ENCODE measurements around the gene GRIN1. TPM values are rescaled to one million over a fixed set of nuclear protein-coding genes. Genes with fewer than 3 reads are reported as not detected.

The GRIN1 gene
- total and polyA plus RNA-seq, 2 of the 8 experiments (the other 6 are each of a cell fraction or from before 2014, with no cell fraction given), result 0.48 to 2.1 TPM

DNA sequence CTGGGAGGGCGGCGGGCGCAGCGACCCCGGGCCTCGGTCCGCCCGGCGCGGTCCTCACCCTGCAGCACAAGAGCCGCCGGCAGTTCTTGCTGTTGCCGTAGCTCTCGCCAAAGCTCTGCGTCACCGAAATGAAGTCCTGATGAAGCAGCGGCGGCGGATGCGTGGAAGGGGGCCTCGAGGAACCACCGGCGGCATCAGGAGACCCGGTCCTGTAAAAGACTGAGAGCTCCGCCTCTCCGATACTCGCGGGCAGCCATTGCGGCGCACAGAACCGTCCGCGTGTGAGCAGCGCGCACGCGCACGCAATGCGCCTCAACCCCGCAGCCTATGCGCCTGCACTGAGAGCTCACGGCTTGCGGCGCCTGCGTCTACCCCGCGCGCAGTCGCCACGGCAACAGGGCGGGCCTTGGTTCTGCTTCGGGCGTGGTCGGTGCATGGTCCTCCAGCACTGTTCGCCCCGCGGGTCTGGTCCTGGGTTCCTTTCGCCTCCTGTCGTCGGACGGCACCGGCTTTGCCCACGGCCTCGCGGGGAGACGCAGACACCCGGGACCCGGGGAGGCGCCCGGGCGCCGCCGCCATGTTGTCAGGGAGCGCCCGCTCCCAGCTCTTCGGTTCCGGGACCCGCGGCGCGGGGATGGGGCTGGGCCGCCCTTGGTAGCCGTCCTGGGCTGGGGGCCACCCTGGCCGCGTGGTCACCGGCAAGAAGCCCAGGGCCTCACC is 9.3 kb upstream of the GRIN1 start:
- FAIRE-seq (no peak), DNase-seq (ENCODE audit: low read depth in 1 of 2, low spot score in 2 of 2) (peak; percentile 58 to 90)
- peak overlapping the region; percentile 60; the same call in 1 of the 2 replicates for H2AFZ ChIP-seq (ENCODE audit: low read length)
- peak overlapping the region; percentile 56 to 72 (median 68); a peak in 6 of 7 replicates for H3K9ac ChIP-seq (replicated peaks in 1 of 4; ENCODE audit: extremely low read depth in 1 of 4, low read depth in 3 of 4, low read length in 3 of 4)
- H3K4me1 ChIP-seq (replicated peaks in 1 of 4; ENCODE audit: control insufficient read depth in 3 of 4, insufficient read depth in 4 of 4, low read length in 3 of 4), result peaks cover 0 to 11% (median 5%) of the 10 kb centered on the region in 4 experiments; a peak in 4 of 7 replicates
- H3K18ac ChIP-seq (ENCODE audit: extremely low read depth, low read length), result peak overlapping the region; percentile 62
- no peak overlapping the region for H2BK12ac ChIP-seq (ENCODE audit: low read depth, low read length)
- no peak overlapping the region for H3K4ac ChIP-seq (replicated peaks; ENCODE audit: insufficient read length, low read depth, low read length)
- peak overlapping the region; percentile 70 to 97 for H3K4me2 ChIP-seq (ENCODE audit: insufficient read depth in 1 of 2, low read depth in 2 of 2, low read length in 2 of 2)
- H3K4me3 ChIP-seq (ENCODE audit: extremely low read depth in 1 of 4, insufficient read depth in 2 of 4, low read depth in 3 of 4, low read length in 4 of 4), result peak overlapping the region; percentile 70 to 83 (median 77)
- H2BK120ac ChIP-seq (replicated peaks; ENCODE audit: low read depth, low read length), result no peak overlapping the region
- H2BK20ac ChIP-seq (ENCODE audit: low read length), result no peak overlapping the region
- H4K20me1 ChIP-seq (replicated peaks in 1 of 2; ENCODE audit: control insufficient read depth in 1 of 2, insufficient read depth in 2 of 2, low read length in 2 of 2), result no peaks in the 10 kb centered on the region
- H3K27me3 ChIP-seq (replicated peaks in 1 of 4; ENCODE audit: control insufficient read depth in 3 of 4, extremely low read depth in 1 of 4, insufficient read depth in 3 of 4, low read length in 3 of 4), result peaks cover 0 to 6% (median 4%) of the 10 kb centered on the region in 4 experiments; a peak in 4 of 7 replicates
- ChIA-PET POLR2A (ENCODE audit: partially characterized antibody) (interaction anchor here (0.7 to 2.4 kb wide), 20 partner anchors 8 to 136 kb away, joined by 3 to 14 read pairs (median 4); partner anchors contain the start of genes GRIN1, LRRC26, SSNA1 and TPRN), CTCF (ENCODE audit: partially characterized antibody) (interaction anchor here (0.7 to 2.6 kb wide), 18 partner anchors 9 to 182 kb away, joined by 3 to 13 read pairs (median 3); partner anchors contain the start of genes GRIN1 and TMEM210)
- no peak overlapping the region for H3K14ac ChIP-seq (ENCODE audit: insufficient read length)
- H4K8ac ChIP-seq (ENCODE audit: extremely low read depth, insufficient read depth, low read length), result peak overlapping the region; percentile 91
- WGBS, 2 experiments (ENCODE audit: extremely low coverage in 1 of 2, insufficient coverage in 1 of 2, insufficient read length in 1 of 2, insufficient replicate concordance in 2 of 2, low coverage in 1 of 2, low lambda C conversion rate in 2 of 2, missing lambda C conversion rate in 1 of 2), result 1% methylated on average over 74 of the region's 86 CpGs; no CpG with 5 or more reads in 1 of the 2 experiments
- no peak overlapping the region; the same call in 1 of the 2 replicates for H3K27ac ChIP-seq (ENCODE audit: low read depth, low read length)
- no peak overlapping the region for H2BK15ac ChIP-seq (ENCODE audit: low read length)
- peak overlapping the region; percentile 79 for H4K5ac ChIP-seq (ENCODE audit: insufficient read length, low read depth, low read length)
- no peak overlapping the region for H2BK5ac ChIP-seq (ENCODE audit: low read depth, low read length)
- no peak overlapping the region for H4K91ac ChIP-seq (replicated peaks; ENCODE audit: insufficient read length, low read length)
- peaks cover 0 to 7% of the 10 kb centered on the region in 2 experiments; a peak in 1 of 4 replicates for H3K79me2 ChIP-seq (ENCODE audit: control insufficient read depth in 1 of 2, insufficient read depth in 2 of 2, low read length in 2 of 2)
- H3K23ac ChIP-seq (ENCODE audit: insufficient read length), result no peak overlapping the region
- H2AK5ac ChIP-seq (ENCODE audit: low read depth, low read length), result no peak overlapping the region
- H3K56ac ChIP-seq (replicated peaks; ENCODE audit: insufficient read length, low read depth, low read length), result peak overlapping the region; percentile 80
- peaks cover 2% of the 10 kb centered on the region; the same call in 1 of the 2 replicates for H3K79me1 ChIP-seq (ENCODE audit: low read depth, low read length)
- no peaks in the 10 kb centered on the region for H3K36me3 ChIP-seq (ENCODE audit: control insufficient read depth in 2 of 4, insufficient read depth in 4 of 4, low read length in 3 of 4)
- H3K9me3 ChIP-seq (ENCODE audit: insufficient read depth in 2 of 2, low read depth in 1 of 2, low read length in 1 of 2), result no peaks in the 10 kb centered on the region
- H3K23me2 ChIP-seq (ENCODE audit: low read depth, low read length), result peaks cover 7% of the 10 kb centered on the region; the same call in 1 of the 2 replicates
- TF ChIP-seq RBBP5 (IDR thresholded peaks at IDR 0.05; ENCODE audit: borderline replicate concordance, low read depth, low read length), result peak; percentile 46; the same call in 1 of the 2 replicates
- TF ChIP-seq TAF1 (IDR thresholded peaks at IDR 0.05; ENCODE audit: low read depth, low read length), result peak; percentile 93
- TF ChIP-seq TEAD4 (IDR thresholded peaks at IDR 0.05; ENCODE audit: low read depth, low read length), result no peak
- peak; percentile 61; the same call in 1 of the 2 replicates for TF ChIP-seq KDM5A (IDR thresholded peaks at IDR 0.05; ENCODE audit: low read length)
- no peak for TF ChIP-seq RXRA (IDR thresholded peaks at IDR 0.05; ENCODE audit: insufficient read depth, low read depth, low read length)
- TF ChIP-seq PHF8 (conservative IDR thresholded peaks at IDR 0.05; ENCODE audit: low read depth, low read length), result peak; percentile 63
- TF ChIP-seq YY1 (IDR thresholded peaks at IDR 0.05; ENCODE audit: low read depth, low read length), result peak; percentile 87; the same call in 1 of the 2 replicates
- TF ChIP-seq KDM4A (IDR thresholded peaks at IDR 0.05; ENCODE audit: low read depth, low read length, severe bottlenecking), result peak; percentile 94
- TF ChIP-seq HDAC6 (IDR thresholded peaks at IDR 0.05; ENCODE audit: low read depth, low read length), result no peak
- peak; percentile 67; the same call in 1 of the 2 replicates for TF ChIP-seq TBP (IDR thresholded peaks at IDR 0.05; ENCODE audit: low read depth, low read length)
- no peak for TF ChIP-seq CBX5 (IDR thresholded peaks at IDR 0.05; ENCODE audit: low read depth, low read length)
- TF ChIP-seq CREB1 (IDR thresholded peaks at IDR 0.05), result peak; percentile 76

All from H1 (cell line).